NCI-H2081 (cell line): ENCODE measurements around the gene MAN2A2.
"Not testable (repeated sequence)": the region's sequence is repeated elsewhere in the genome, so short reads cannot be mapped to it uniquely, and the experiment has no call there.

ENCODE experiments used
- DNase-seq, 2 experiments: peaks; one replicate each; lab custom pipeline; 2025; lab: John Stamatoyannopoulos, UW

The MAN2A2 gene

GRCh38 chr15:90904746-90905145 lies 1.6 kb downstream of the MAN2A2 start:
- DNase-seq = no peak

GRCh38 chr15:90905306-90906180 lies 2.4 kb downstream of the MAN2A2 start:
- no peak for DNase-seq

- DNase-seq = no peak
Measured at GRCh38 chr15:90906181-90906849, 3.2 kb downstream of the MAN2A2 start.

- DNase-seq = no peak
Measured at GRCh38 chr15:90907051-90907660, 4.1 kb downstream of the MAN2A2 start.

- DNase-seq = no peak
Measured at GRCh38 chr15:90907838-90908507, 4.9 kb downstream of the MAN2A2 start.

- DNase-seq = not testable (repeated sequence)
Measured at GRCh38 chr15:90909449-90909848, 6.3 kb downstream of the MAN2A2 start.

- DNase-seq = no peak
Measured at GRCh38 chr15:90909976-90910375, 6.9 kb downstream of the MAN2A2 start.

- DNase-seq = no peak
Measured at GRCh38 chr15:90910441-90911301, 7.6 kb downstream of the MAN2A2 start.

- DNase-seq = no peak
Measured at GRCh38 chr15:90911302-90911623, 8.2 kb downstream of the MAN2A2 start.

- no peak for DNase-seq
Measured at GRCh38 chr15:90911906-90912769, 9.0 kb downstream of the MAN2A2 start.

- no peak for DNase-seq
Measured at GRCh38 chr15:90912770-90913075, 9.6 kb downstream of the MAN2A2 start.

GRCh38 chr15:90913398-90913944 lies 10.4 kb downstream of the MAN2A2 start:
- no peak for DNase-seq

- DNase-seq = no peak
Measured at GRCh38 chr15:90914305-90915080, 11.4 kb downstream of the MAN2A2 start.

- DNase-seq = no peak
Measured at GRCh38 chr15:90915216-90915807, 12.2 kb downstream of the MAN2A2 start.

- no peak for DNase-seq
Measured at GRCh38 chr15:90915808-90916440, 12.8 kb downstream of the MAN2A2 start.

- no peak for DNase-seq
Measured at GRCh38 chr15:90916461-90916860, 13.4 kb downstream of the MAN2A2 start.

GRCh38 chr15:90917569-90917968 lies 14.5 kb downstream of the MAN2A2 start:
- no peak for DNase-seq

GRCh38 chr15:90918034-90918788 lies 15.1 kb downstream of the MAN2A2 start:
- DNase-seq = no peak
